ENCODE results near the gene KAT2A. TPM values are rescaled to one million over a fixed set of nuclear protein-coding genes. Genes with fewer than 3 reads are reported as not detected.

Gene KAT2A
- total and polyA plus RNA-seq, 4 donors: 19.3 to 120 (median 66.7) TPM

GRCh38 chr17:42109086-42109485 lies 12.1 kb downstream of the KAT2A start:
- WGBS (ENCODE audit: insufficient coverage): 92% methylated on average over 9 of the region's 9 CpGs
- Histone ChIP-seq H3K27ac (ENCODE audit: low read depth, low read length) (no peak overlapping the region), H3K36me3 (ENCODE audit: control insufficient read depth, insufficient read depth, low read length) (peaks cover 19% of the 10 kb centered on the region), H3K9me3 (ENCODE audit: control insufficient read depth, insufficient read depth, low read length) (no peaks in the 10 kb centered on the region), H3K27me3 (ENCODE audit: control insufficient read depth, insufficient read depth, low read length) (peaks cover 2% of the 10 kb centered on the region), H3K4me3 (ENCODE audit: low read depth, low read length) (no peak overlapping the region), H3K4me1 (ENCODE audit: control insufficient read depth, insufficient read depth, low read length) (peaks cover 26% of the 10 kb centered on the region)
- no peak for DNase-seq (ENCODE audit: low read depth in 4 of 6, low spot score in 6 of 6)

GRCh38 chr17:42107597-42108576 lies 13.3 kb downstream of the KAT2A start:
- Histone ChIP-seq H3K36me3 (ENCODE audit: control insufficient read depth, insufficient read depth, low read length) (peaks cover 10% of the 10 kb centered on the region), H3K27ac (ENCODE audit: low read depth, low read length) (no peak overlapping the region), H3K9me3 (ENCODE audit: control insufficient read depth, insufficient read depth, low read length) (no peaks in the 10 kb centered on the region), H3K4me3 (ENCODE audit: low read depth, low read length) (peak overlapping the region; percentile 27), H3K4me1 (ENCODE audit: control insufficient read depth, insufficient read depth, low read length) (peaks cover 24% of the 10 kb centered on the region), H3K27me3 (ENCODE audit: control insufficient read depth, insufficient read depth, low read length) (peaks cover 2% of the 10 kb centered on the region)
- peak in 4 of 6 donors; percentile 38 to 91 (median 72) for DNase-seq (ENCODE audit: low read depth in 4 of 6, low spot score in 6 of 6)
- 24% methylated on average over 51 of the region's 51 CpGs for WGBS (ENCODE audit: insufficient coverage)

GRCh38 chr17:42107124-42107523 lies 14.0 kb downstream of the KAT2A start:
- no peaks in the 10 kb centered on the region for H3K9me3 ChIP-seq (ENCODE audit: control insufficient read depth, insufficient read depth, low read length)
- peaks cover 17% of the 10 kb centered on the region for H3K4me1 ChIP-seq (ENCODE audit: control insufficient read depth, insufficient read depth, low read length)
- H3K27ac ChIP-seq (ENCODE audit: low read depth, low read length): no peak overlapping the region
- peaks cover 2% of the 10 kb centered on the region for H3K27me3 ChIP-seq (ENCODE audit: control insufficient read depth, insufficient read depth, low read length)
- H3K4me3 ChIP-seq (ENCODE audit: low read depth, low read length): peak overlapping the region; percentile 27
- WGBS (ENCODE audit: insufficient coverage): 0% methylated on average over 2 of the region's 6 CpGs
- DNase-seq (ENCODE audit: low read depth in 4 of 6, low spot score in 6 of 6): no peak
- peaks cover 7% of the 10 kb centered on the region for H3K36me3 ChIP-seq (ENCODE audit: control insufficient read depth, insufficient read depth, low read length)

GRCh38 chr17:42106009-42106408 lies 15.2 kb downstream of the KAT2A start:
- no peak overlapping the region for H3K4me3 ChIP-seq (ENCODE audit: low read depth, low read length)
- DNase-seq (ENCODE audit: low read depth in 4 of 6, low spot score in 6 of 6): no peak
- H3K36me3 ChIP-seq (ENCODE audit: control insufficient read depth, insufficient read depth, low read length): peaks cover 7% of the 10 kb centered on the region
- H3K4me1 ChIP-seq (ENCODE audit: control insufficient read depth, insufficient read depth, low read length): peaks cover 16% of the 10 kb centered on the region
- H3K27ac ChIP-seq (ENCODE audit: low read depth, low read length): no peak overlapping the region
- H3K9me3 ChIP-seq (ENCODE audit: control insufficient read depth, insufficient read depth, low read length): no peaks in the 10 kb centered on the region
- 89% methylated on average over 1 of the region's 2 CpGs for WGBS (ENCODE audit: insufficient coverage)
- peaks cover 2% of the 10 kb centered on the region for H3K27me3 ChIP-seq (ENCODE audit: control insufficient read depth, insufficient read depth, low read length)

- 100% methylated on average over 2 of the region's 3 CpGs for WGBS (ENCODE audit: insufficient coverage)
Measured at GRCh38 chr17:42104264-42104663, 16.9 kb downstream of the KAT2A start.

GRCh38 chr17:42103221-42103954 lies 17.8 kb downstream of the KAT2A start:
- 88% methylated on average over 8 of the region's 11 CpGs for WGBS (ENCODE audit: insufficient coverage)
- H3K9me3 ChIP-seq (ENCODE audit: control insufficient read depth, insufficient read depth, low read length): no peaks in the 10 kb centered on the region
- H3K4me3 ChIP-seq (ENCODE audit: low read depth, low read length): no peak overlapping the region
- no peak overlapping the region for H3K27ac ChIP-seq (ENCODE audit: low read depth, low read length)
- H3K4me1 ChIP-seq (ENCODE audit: control insufficient read depth, insufficient read depth, low read length): peaks cover 16% of the 10 kb centered on the region
- DNase-seq (ENCODE audit: low read depth in 4 of 6, low spot score in 6 of 6): no peak
- peaks cover 9% of the 10 kb centered on the region for H3K27me3 ChIP-seq (ENCODE audit: control insufficient read depth, insufficient read depth, low read length)
- H3K36me3 ChIP-seq (ENCODE audit: control insufficient read depth, insufficient read depth, low read length): peaks cover 7% of the 10 kb centered on the region

More at GRCh38 chr17:42104264-42104663, 16.9 kb downstream of the KAT2A start:
- Histone ChIP-seq H3K27ac (ENCODE audit: low read depth, low read length) (no peak overlapping the region), H3K27me3 (ENCODE audit: control insufficient read depth, insufficient read depth, low read length) (peaks cover 2% of the 10 kb centered on the region), H3K4me3 (ENCODE audit: low read depth, low read length) (no peak overlapping the region), H3K36me3 (ENCODE audit: control insufficient read depth, insufficient read depth, low read length) (peaks cover 7% of the 10 kb centered on the region), H3K9me3 (ENCODE audit: control insufficient read depth, insufficient read depth, low read length) (no peaks in the 10 kb centered on the region), H3K4me1 (ENCODE audit: control insufficient read depth, insufficient read depth, low read length) (peaks cover 16% of the 10 kb centered on the region)
- DNase-seq (ENCODE audit: low read depth in 4 of 6, low spot score in 6 of 6): no peak

- H3K27ac ChIP-seq (ENCODE audit: low read depth, low read length): no peak overlapping the region
- peak in 2 of 6 donors; percentile 66 to 74 for DNase-seq (ENCODE audit: low read depth in 4 of 6, low spot score in 6 of 6)
- peaks cover 23% of the 10 kb centered on the region for H3K27me3 ChIP-seq (ENCODE audit: control insufficient read depth, insufficient read depth, low read length)
- peaks cover 17% of the 10 kb centered on the region for H3K4me1 ChIP-seq (ENCODE audit: control insufficient read depth, insufficient read depth, low read length)
- no peak overlapping the region for H3K4me3 ChIP-seq (ENCODE audit: low read depth, low read length)
- H3K36me3 ChIP-seq (ENCODE audit: control insufficient read depth, insufficient read depth, low read length): peaks cover 7% of the 10 kb centered on the region
- no peaks in the 10 kb centered on the region for H3K9me3 ChIP-seq (ENCODE audit: control insufficient read depth, insufficient read depth, low read length)
- WGBS (ENCODE audit: insufficient coverage): 18% methylated on average over 13 of the region's 14 CpGs
Measured at GRCh38 chr17:42101513-42102292, 19.5 kb downstream of the KAT2A start.

- WGBS (ENCODE audit: insufficient coverage): 51% methylated on average over 5 of the region's 14 CpGs
- H3K9me3 ChIP-seq (ENCODE audit: control insufficient read depth, insufficient read depth, low read length): no peaks in the 10 kb centered on the region
- H3K27me3 ChIP-seq (ENCODE audit: control insufficient read depth, insufficient read depth, low read length): peaks cover 29% of the 10 kb centered on the region
- H3K4me1 ChIP-seq (ENCODE audit: control insufficient read depth, insufficient read depth, low read length): peaks cover 20% of the 10 kb centered on the region
- H3K4me3 ChIP-seq (ENCODE audit: low read depth, low read length): no peak overlapping the region
- DNase-seq (ENCODE audit: low read depth in 4 of 6, low spot score in 6 of 6): no peak
- H3K36me3 ChIP-seq (ENCODE audit: control insufficient read depth, insufficient read depth, low read length): peaks cover 3% of the 10 kb centered on the region
- no peak overlapping the region for H3K27ac ChIP-seq (ENCODE audit: low read depth, low read length)
Measured at GRCh38 chr17:42098730-42099399, 22.3 kb downstream of the KAT2A start.

Data from spinal cord (tissue), 10 donors.